Measurements from ENCODE around the gene TNFRSF11A.

GRCh38 chr18:62347089-62347506, 22.0 kb downstream of the TNFRSF11A start:
- TF ChIP-seq CTCF (IDR thresholded peaks at IDR 0.05; ENCODE audit: poor library complexity): no peak
- no peak for TF ChIP-seq EZH2phosphoT487 (IDR thresholded peaks at IDR 0.05; ENCODE audit: low read depth, severe bottlenecking, unreplicated experiment)

All from hepatocyte (in vitro differentiated cells).